Measurements from ENCODE around the gene LMTK2. TPM values are rescaled to one million over a fixed set of nuclear protein-coding genes. Genes with fewer than 3 reads are reported as not detected.

LMTK2 gene
- total and polyA plus RNA-seq, 2 experiments from 2014 or later = 6.1 to 30.8 TPM

DNA sequence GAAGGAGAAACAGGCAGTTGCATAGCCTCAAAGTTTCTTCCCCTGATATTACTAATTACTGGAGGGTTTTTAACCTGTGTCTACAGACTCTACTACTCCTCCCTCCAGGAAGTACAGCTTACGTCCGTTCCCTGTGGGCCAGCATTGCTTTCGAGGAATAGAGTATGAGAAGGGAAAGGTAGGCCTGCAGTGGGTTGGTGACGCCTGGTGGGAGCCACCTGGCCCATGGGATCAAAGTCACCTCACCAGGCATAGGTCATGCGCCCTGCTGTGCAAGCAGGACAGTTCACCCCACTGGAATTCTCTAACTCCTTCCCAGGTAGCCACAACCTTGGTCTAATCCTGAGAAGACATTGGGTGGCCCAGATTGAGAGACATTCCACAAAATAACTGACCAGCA lies 29.8 kb downstream of the LMTK2 start (continued):
- TF ChIP-seq, protein P1, sequence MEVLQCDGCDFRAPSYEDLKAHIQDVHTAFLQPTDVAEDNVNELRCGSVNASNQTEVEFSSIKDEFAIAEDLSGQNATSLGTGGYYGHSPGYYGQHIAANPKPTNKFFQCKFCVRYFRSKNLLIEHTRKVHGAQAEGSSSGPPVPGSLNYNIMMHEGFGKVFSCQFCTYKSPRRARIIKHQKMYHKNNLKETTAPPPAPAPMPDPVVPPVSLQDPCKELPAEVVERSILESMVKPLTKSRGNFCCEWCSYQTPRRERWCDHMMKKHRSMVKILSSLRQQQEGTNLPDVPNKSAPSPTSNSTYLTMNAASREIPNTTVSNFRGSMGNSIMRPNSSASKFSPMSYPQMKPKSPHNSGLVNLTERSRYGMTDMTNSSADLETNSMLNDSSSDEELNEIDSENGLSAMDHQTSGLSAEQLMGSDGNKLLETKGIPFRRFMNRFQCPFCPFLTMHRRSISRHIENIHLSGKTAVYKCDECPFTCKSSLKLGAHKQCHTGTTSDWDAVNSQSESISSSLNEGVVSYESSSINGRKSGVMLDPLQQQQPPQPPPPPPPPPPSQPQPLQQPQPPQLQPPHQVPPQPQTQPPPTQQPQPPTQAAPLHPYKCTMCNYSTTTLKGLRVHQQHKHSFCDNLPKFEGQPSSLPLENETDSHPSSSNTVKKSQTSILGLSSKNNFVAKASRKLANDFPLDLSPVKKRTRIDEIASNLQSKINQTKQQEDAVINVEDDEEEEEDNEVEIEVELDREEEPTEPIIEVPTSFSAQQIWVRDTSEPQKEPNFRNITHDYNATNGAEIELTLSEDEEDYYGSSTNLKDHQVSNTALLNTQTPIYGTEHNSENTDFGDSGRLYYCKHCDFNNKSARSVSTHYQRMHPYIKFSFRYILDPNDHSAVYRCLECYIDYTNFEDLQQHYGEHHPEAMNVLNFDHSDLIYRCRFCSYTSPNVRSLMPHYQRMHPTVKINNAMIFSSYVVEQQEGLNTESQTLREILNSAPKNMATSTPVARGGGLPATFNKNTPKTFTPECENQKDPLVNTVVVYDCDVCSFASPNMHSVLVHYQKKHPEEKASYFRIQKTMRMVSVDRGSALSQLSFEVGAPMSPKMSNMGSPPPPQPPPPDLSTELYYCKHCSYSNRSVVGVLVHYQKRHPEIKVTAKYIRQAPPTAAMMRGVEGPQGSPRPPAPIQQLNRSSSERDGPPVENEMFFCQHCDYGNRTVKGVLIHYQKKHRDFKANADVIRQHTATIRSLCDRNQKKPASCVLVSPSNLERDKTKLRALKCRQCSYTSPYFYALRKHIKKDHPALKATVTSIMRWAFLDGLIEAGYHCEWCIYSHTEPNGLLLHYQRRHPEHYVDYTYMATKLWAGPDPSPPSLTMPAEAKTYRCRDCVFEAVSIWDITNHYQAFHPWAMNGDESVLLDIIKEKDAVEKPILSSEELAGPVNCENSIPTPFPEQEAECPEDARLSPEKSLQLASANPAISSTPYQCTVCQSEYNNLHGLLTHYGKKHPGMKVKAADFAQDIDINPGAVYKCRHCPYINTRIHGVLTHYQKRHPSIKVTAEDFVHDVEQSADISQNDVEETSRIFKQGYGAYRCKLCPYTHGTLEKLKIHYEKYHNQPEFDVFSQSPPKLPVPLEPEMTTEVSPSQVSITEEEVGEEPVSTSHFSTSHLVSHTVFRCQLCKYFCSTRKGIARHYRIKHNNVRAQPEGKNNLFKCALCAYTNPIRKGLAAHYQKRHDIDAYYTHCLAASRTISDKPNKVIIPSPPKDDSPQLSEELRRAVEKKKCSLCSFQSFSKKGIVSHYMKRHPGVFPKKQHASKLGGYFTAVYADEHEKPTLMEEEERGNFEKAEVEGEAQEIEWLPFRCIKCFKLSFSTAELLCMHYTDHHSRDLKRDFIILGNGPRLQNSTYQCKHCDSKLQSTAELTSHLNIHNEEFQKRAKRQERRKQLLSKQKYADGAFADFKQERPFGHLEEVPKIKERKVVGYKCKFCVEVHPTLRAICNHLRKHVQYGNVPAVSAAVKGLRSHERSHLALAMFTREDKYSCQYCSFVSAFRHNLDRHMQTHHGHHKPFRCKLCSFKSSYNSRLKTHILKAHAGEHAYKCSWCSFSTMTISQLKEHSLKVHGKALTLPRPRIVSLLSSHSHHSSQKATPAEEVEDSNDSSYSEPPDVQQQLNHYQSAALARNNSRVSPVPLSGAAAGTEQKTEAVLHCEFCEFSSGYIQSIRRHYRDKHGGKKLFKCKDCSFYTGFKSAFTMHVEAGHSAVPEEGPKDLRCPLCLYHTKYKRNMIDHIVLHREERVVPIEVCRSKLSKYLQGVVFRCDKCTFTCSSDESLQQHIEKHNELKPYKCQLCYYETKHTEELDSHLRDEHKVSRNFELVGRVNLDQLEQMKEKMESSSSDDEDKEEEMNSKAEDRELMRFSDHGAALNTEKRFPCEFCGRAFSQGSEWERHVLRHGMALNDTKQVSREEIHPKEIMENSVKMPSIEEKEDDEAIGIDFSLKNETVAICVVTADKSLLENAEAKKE (CRISPR knock-in tag; IDR thresholded peaks at IDR 0.05) = no peak
- no peak for TF ChIP-seq EZH2 (IDR thresholded peaks at IDR 0.05; ENCODE audit: low read depth, unreplicated experiment)
- TF ChIP-seq, protein P2, sequence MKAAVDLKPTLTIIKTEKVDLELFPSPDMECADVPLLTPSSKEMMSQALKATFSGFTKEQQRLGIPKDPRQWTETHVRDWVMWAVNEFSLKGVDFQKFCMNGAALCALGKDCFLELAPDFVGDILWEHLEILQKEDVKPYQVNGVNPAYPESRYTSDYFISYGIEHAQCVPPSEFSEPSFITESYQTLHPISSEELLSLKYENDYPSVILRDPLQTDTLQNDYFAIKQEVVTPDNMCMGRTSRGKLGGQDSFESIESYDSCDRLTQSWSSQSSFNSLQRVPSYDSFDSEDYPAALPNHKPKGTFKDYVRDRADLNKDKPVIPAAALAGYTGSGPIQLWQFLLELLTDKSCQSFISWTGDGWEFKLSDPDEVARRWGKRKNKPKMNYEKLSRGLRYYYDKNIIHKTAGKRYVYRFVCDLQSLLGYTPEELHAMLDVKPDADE (IDR thresholded peaks at IDR 0.05) = no peak
- TF ChIP-seq EZH2phosphoT487 (IDR thresholded peaks at IDR 0.05; ENCODE audit: unreplicated experiment) = no peak
- no peak for TF ChIP-seq STAT1 (IDR thresholded peaks at IDR 0.05; ENCODE audit: unreplicated experiment)
- no peak for TF ChIP-seq NANOG (IDR thresholded peaks at IDR 0.05; ENCODE audit: borderline replicate concordance)

DNA sequence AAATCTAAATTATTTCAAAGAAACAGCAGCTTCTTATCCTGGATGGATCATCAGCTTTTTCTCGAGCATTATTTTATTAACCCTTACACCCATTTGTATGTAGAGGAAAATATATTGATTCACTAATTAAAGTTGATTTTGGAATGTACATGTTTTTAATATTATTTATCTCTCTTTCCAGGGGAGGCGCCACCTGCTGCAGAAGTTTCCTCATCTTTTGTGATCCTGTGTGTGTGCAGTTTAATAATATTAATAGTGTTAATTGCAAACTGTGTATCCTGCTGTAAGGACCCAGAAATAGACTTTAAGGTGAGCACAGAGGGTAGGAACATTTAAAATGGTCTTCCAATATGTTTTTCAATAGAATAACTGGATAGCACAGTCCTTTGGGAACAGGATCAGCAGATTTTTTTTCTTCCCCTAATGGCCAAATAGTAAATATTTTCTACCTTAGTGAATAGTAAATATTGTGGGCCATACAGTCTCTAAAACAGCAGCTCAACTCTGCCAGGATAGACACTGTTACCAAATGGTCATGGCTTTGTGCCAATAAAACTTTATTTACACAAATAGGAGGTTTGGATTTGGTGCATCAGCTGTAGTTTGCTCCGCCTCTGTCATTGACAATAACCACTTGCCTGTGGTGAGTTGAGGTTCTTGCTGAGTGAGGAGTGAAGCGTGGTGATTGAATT lies 30.6 kb downstream of the LMTK2 start:
- Histone ChIP-seq H3K4me3 (no peak overlapping the region), H2AFZ (no peak overlapping the region), H3F3A (replicated peaks; ENCODE audit: low read depth) (no peaks in the 10 kb centered on the region), H4K20me1 (replicated peaks; ENCODE audit: insufficient read depth) (peaks cover 6% of the 10 kb centered on the region; the same call in 1 of the 2 replicates), H3K79me2 (replicated peaks; ENCODE audit: insufficient read depth) (peaks cover 47% of the 10 kb centered on the region), H3K36me3 (ENCODE audit: insufficient read depth) (peaks cover 5% of the 10 kb centered on the region; the same call in 1 of the 2 replicates), H3K4me1 (ENCODE audit: insufficient read depth) (0 out of 2 replicates have a peak, but pooled peaks cover 4% of the 10 kb centered on the region), H3K4me2 (no peak overlapping the region), H3K9me2 (ENCODE audit: insufficient read depth) (no peaks in the 10 kb centered on the region), H3K27me3 (ENCODE audit: insufficient read depth) (no peaks in the 10 kb centered on the region), H3K27ac (ENCODE audit: low read depth) (no peak overlapping the region)
- Mint-ChIP-seq H3K27me3 (ENCODE audit: insufficient read depth, low read depth, poor library complexity) (no peaks in the 10 kb centered on the region), H3K27ac (no peak overlapping the region), H3K9me3 (no peaks in the 10 kb centered on the region), H3K4me3 (no peak overlapping the region), H3K36me3 (ENCODE audit: low read depth) (peaks cover 21% of the 10 kb centered on the region), H3K4me1 (peaks cover 28% of the 10 kb centered on the region)
- DNase-seq (ENCODE audit: low spot score) (no peak), ATAC-seq (no peak)
- TF ChIP-seq STAT1 (IDR thresholded peaks at IDR 0.05; ENCODE audit: unreplicated experiment) = no peak
- TF ChIP-seq, protein P3, sequence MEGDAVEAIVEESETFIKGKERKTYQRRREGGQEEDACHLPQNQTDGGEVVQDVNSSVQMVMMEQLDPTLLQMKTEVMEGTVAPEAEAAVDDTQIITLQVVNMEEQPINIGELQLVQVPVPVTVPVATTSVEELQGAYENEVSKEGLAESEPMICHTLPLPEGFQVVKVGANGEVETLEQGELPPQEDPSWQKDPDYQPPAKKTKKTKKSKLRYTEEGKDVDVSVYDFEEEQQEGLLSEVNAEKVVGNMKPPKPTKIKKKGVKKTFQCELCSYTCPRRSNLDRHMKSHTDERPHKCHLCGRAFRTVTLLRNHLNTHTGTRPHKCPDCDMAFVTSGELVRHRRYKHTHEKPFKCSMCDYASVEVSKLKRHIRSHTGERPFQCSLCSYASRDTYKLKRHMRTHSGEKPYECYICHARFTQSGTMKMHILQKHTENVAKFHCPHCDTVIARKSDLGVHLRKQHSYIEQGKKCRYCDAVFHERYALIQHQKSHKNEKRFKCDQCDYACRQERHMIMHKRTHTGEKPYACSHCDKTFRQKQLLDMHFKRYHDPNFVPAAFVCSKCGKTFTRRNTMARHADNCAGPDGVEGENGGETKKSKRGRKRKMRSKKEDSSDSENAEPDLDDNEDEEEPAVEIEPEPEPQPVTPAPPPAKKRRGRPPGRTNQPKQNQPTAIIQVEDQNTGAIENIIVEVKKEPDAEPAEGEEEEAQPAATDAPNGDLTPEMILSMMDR (conservative IDR thresholded peaks at IDR 0.05; ENCODE audit: low read depth in 2 of 2) = no peak
